Endothelial cell of umbilical vein (primary cell): ENCODE measurements around the gene PKD1. TPM values are rescaled to one million over a fixed set of nuclear protein-coding genes. Genes with fewer than 3 reads are reported as not detected.

Source experiments
- BruUV-seq: library from RNA; stranded (reverse); fragments of 400-500 nt; replicated peaks from 2 replicates; lab custom pipeline; 2021; lab: Mats Ljungman, UMichigan
- CTCF ChIA-PET: fragments of 300-600, 350-600 bp; sonication (Branson Sonifier 250); formaldehyde crosslinking; loops from one replicate; lab custom pipeline; 2021; ENCODE audit warnings: antibody characterized with exemption, inconsistent platforms; lab: Charles Lee
- POLR2A ChIA-PET: fragments of 300-600, 350-600 bp; sonication (Branson Sonifier 250); formaldehyde crosslinking; loops from one replicate; lab custom pipeline; 2021; ENCODE audit warnings: antibody characterized with exemption, inconsistent platforms; lab: Charles Lee
- DNase-seq: peaks from one replicate; pipeline ENCODE4 v3.0.0-alpha.2; 2011; ENCODE audit warnings: low read depth, low spot score
- FAIRE-seq: peaks from 2 replicates; lab custom pipeline; 2011; peaks lifted over from hg19 to GRCh38; lab: Jason Lieb, UNC
- H2AFZ ChIP-seq: 2 replicates; pipeline ENCODE4 v1.6.0; 2012; ENCODE audit warnings: low read depth, low read length, control low read depth, inconsistent platforms
- H3K27ac ChIP-seq: 2 replicates; pipeline ENCODE4 v1.5.1; 2011; ENCODE audit warnings: low read depth, mild to moderate bottlenecking, control low read depth, low read length, moderate library complexity; ENCODE audit not compliant: insufficient read depth
- H3K27me3 ChIP-seq, 2 experiments: 2 replicates each; pipeline versions ENCODE4 v1.6.0 to v1.6.1; 2011; ENCODE audit warnings: low read length in 2 of 2, mixed read lengths in 1 of 2; ENCODE audit not compliant: control insufficient read depth in 2 of 2, insufficient read depth in 2 of 2
- H3K36me3 ChIP-seq, 2 experiments: 2 replicates in 1 of 2; 3 replicates in 1 of 2; pipeline ENCODE4 v1.5.1; 2011; ENCODE audit warnings: low read length in 2 of 2, mild to moderate bottlenecking in 1 of 2, moderate library complexity in 1 of 2; ENCODE audit not compliant: control insufficient read depth in 2 of 2, insufficient read depth in 2 of 2; ENCODE audit errors: extremely low read depth in 1 of 2
- H3K4me1 ChIP-seq: 3 replicates; pipeline ENCODE4 v1.5.1; 2011; ENCODE audit warnings: mild to moderate bottlenecking, low read length; ENCODE audit not compliant: control insufficient read depth, insufficient read depth; ENCODE audit errors: extremely low read depth
- H3K4me2 ChIP-seq: 2 replicates; pipeline ENCODE4 v1.6.1; 2011; ENCODE audit warnings: low read length, control low read depth, mixed read lengths; ENCODE audit not compliant: insufficient read depth
- H3K4me3 ChIP-seq, 3 experiments: fragments of 200-600 bp in 1 of 3; sonication (generic), shearing (Covaris generic) in 1 of 3; replicated peaks in 1 of 3; 2 replicates each; pipeline ENCODE4 v1.5.1; 2011 to 2016; ENCODE audit warnings: control low read depth in 3 of 3, low read length in 3 of 3, mild to moderate bottlenecking in 2 of 3, inconsistent platforms in 1 of 3, low read depth in 1 of 3, moderate library complexity in 1 of 3; ENCODE audit not compliant: insufficient read depth in 1 of 3
- H3K79me2 ChIP-seq: 2 replicates; pipeline ENCODE4 v1.6.0; 2012; ENCODE audit warnings: low read length, inconsistent platforms; ENCODE audit not compliant: control insufficient read depth, insufficient read depth
- H3K9ac ChIP-seq: replicated peaks from 2 replicates; pipeline ENCODE3; 2011; ENCODE audit warnings: low read length, control low read depth; ENCODE audit not compliant: insufficient read depth; ENCODE audit errors: extremely low read depth
- H3K9me1 ChIP-seq: replicated peaks from 3 replicates; pipeline ENCODE4 v1.6.0; 2011; ENCODE audit warnings: mild to moderate bottlenecking, low read length; ENCODE audit not compliant: control insufficient read depth, insufficient read depth; ENCODE audit errors: extremely low read depth
- H3K9me3 ChIP-seq: replicated peaks from 2 replicates; pipeline ENCODE4 v1.5.1; 2012; ENCODE audit warnings: low read length, inconsistent platforms; ENCODE audit not compliant: control insufficient read depth, insufficient read depth
- H4K20me1 ChIP-seq: replicated peaks from 2 replicates; pipeline ENCODE3; 2011; ENCODE audit warnings: mild to moderate bottlenecking, low read length; ENCODE audit not compliant: control insufficient read depth, insufficient read depth; ENCODE audit errors: extremely low read depth
- CTCF ChIP-seq, 2 donors: IDR thresholded peaks; 1 replicate in 1 of 2; 2 replicates in 1 of 2; pipeline ENCODE4 v1.5.1; 2011; ENCODE audit warnings: low read length in 2 of 2, mild to moderate bottlenecking in 2 of 2, moderate library complexity in 2 of 2, control low read depth in 1 of 2, inconsistent platforms in 1 of 2, low read depth in 1 of 2; ENCODE audit not compliant: insufficient read depth in 1 of 2; ENCODE audit errors: extremely low read depth in 1 of 2
- EZH2 ChIP-seq: IDR thresholded peaks from 2 replicates; pipeline ENCODE4 v1.6.1; 2012; ENCODE audit warnings: borderline replicate concordance, low read depth, mild to moderate bottlenecking, moderate library complexity, low read length, inconsistent platforms; ENCODE audit not compliant: severe bottlenecking
- FOS ChIP-seq: IDR thresholded peaks from 2 replicates; pipeline ENCODE4 v1.6.1; 2011; ENCODE audit warnings: mild to moderate bottlenecking, low read length, moderate library complexity, borderline replicate concordance; ENCODE audit not compliant: insufficient read depth
- GATA2 ChIP-seq: IDR thresholded peaks from 2 replicates; pipeline ENCODE4 v1.7.0; 2011; ENCODE audit warnings: low read depth, mild to moderate bottlenecking, moderate library complexity, mixed read lengths, low read length; ENCODE audit not compliant: insufficient read length, insufficient read depth
- JUN ChIP-seq: IDR thresholded peaks from 2 replicates; pipeline ENCODE4 v1.6.1; 2011; ENCODE audit warnings: borderline replicate concordance, low read depth; ENCODE audit not compliant: insufficient read length, insufficient read depth
- MAX ChIP-seq: IDR thresholded peaks from 2 replicates; pipeline ENCODE4 v1.6.1; 2011; ENCODE audit not compliant: insufficient read depth, insufficient read length
- MYC ChIP-seq: IDR thresholded peaks from one replicate; pipeline ENCODE4 v1.6.1; 2011; ENCODE audit warnings: mild to moderate bottlenecking, low read depth, low read length
- POLR2A ChIP-seq: IDR thresholded peaks from 2 replicates; pipeline ENCODE4 v1.6.1; 2012; ENCODE audit warnings: low read depth, mild to moderate bottlenecking, control low read depth, low read length
- POLR2AphosphoS5 ChIP-seq: IDR thresholded peaks from 2 replicates; pipeline ENCODE4 v1.6.1; 2012; ENCODE audit warnings: low read depth, mild to moderate bottlenecking, control low read depth, low read length, moderate library complexity; ENCODE audit not compliant: insufficient read depth
- dilution Hi-C: fragments of 300-500 bp; cut with MboI; formaldehyde crosslinking; loops from one replicate; pipeline ENCODE4 v1.15.0; 2019; ENCODE audit warnings: low sequenced_read_pairs; ENCODE audit not compliant: extremely low pct_ligation_motif_present
- intact Hi-C: fragments of 100-400 bp; cut with micrococcal nuclease; formaldehyde crosslinking; loops from one replicate; pipeline ENCODE4 v1.10.0; 2022
- polyA plus RNA-seq, 4 experiments: library from polyadenylated mRNA; depleted of rRNA in 3 of 4; stranded (reverse) in 3 of 4; unstranded in 1 of 4; fragments of >200 nt; gene quantifications; 2 replicates each; pipeline versions ENCODE4 v1.2.1 to v1.2.3, GENCODE V29; 2011 to 2012; ENCODE audit warnings: missing spikeins in 1 of 4
- total RNA-seq: library from RNA; stranded (reverse); gene quantifications from 2 replicates; pipeline ENCODE4 v1.2.3, GENCODE V29; 2021

Gene PKD1
- total and polyA plus RNA-seq, 2 donors (not counting 3 experiments of a cell fraction or from before 2014, with no cell fraction given) = 52.5 to 102 TPM

GRCh38 chr16:2165861-2166260 lies 30.2 kb upstream of the PKD1 start:
- DNase-seq = no peak

GRCh38 chr16:2163211-2163881 lies 27.6 kb upstream of the PKD1 start:
- Histone ChIP-seq H3K9me1 (no peaks in the 10 kb centered on the region), H3K4me3 (no peak overlapping the region), H3K4me2 (no peak overlapping the region), H4K20me1 (no peaks in the 10 kb centered on the region), H3K27me3 (no peaks in the 10 kb centered on the region), H2AFZ (no peak overlapping the region), H3K9me3 (no peaks in the 10 kb centered on the region), H3K9ac (no peak overlapping the region), H3K4me1 (peaks cover 19% of the 10 kb centered on the region), H3K27ac (no peak overlapping the region), H3K36me3 (peaks cover 5 to 29% of the 10 kb centered on the region in 2 experiments), H3K79me2 (peaks cover 75% of the 10 kb centered on the region)
- intact Hi-C loops = no loop called here
- no TSS peak for BruUV-seq
- POLR2A ChIA-PET = no interaction called here
- CTCF ChIA-PET = no interaction called here
- no peak for FAIRE-seq
- DNase-seq = no peak
- TF ChIP-seq GATA2 = no peak
- no peak for TF ChIP-seq MAX
- TF ChIP-seq EZH2 = no peak
- no peak for TF ChIP-seq CTCF (IDR thresholded peaks at IDR 0.05; ENCODE audit: extremely low read depth in 1 of 2, insufficient read depth in 1 of 2, low read depth in 1 of 2, low read length in 2 of 2)
- TF ChIP-seq POLR2AphosphoS5 = no peak
- no peak for TF ChIP-seq POLR2A
- no peak for TF ChIP-seq JUN
- TF ChIP-seq FOS = no peak
- no peak for TF ChIP-seq MYC
- dilution Hi-C loops = loop anchor here (25.0 kb wide), 1 partner anchor 126 kb away; the partner anchor contains the start of genes NHERF2, NTHL1 and TSC2

More at GRCh38 chr16:2165861-2166260, 30.2 kb upstream of the PKD1 start:
- peaks cover 11% of the 10 kb centered on the region for H3K4me1 ChIP-seq
- no peak overlapping the region for H3K27ac ChIP-seq
- CTCF ChIA-PET = no interaction called here
- H3K9me1 ChIP-seq = no peaks in the 10 kb centered on the region
- no peak overlapping the region for H2AFZ ChIP-seq
- H4K20me1 ChIP-seq = no peaks in the 10 kb centered on the region
- peaks cover 58% of the 10 kb centered on the region for H3K79me2 ChIP-seq
- H3K4me2 ChIP-seq = no peak overlapping the region
- H3K9me3 ChIP-seq = no peaks in the 10 kb centered on the region
- H3K27me3 ChIP-seq = no peaks in the 10 kb centered on the region
- intact Hi-C loops = no loop called here
- no peak for FAIRE-seq
- no peak overlapping the region for H3K9ac ChIP-seq
- TF ChIP-seq POLR2A (no peak), JUN (no peak), POLR2AphosphoS5 (no peak)
- dilution Hi-C loops = loop anchor here (25.0 kb wide), 1 partner anchor 129 kb away; the partner anchor contains the start of genes NHERF2, NTHL1 and TSC2
- peaks cover 5 to 29% of the 10 kb centered on the region in 2 experiments for H3K36me3 ChIP-seq
- no TSS peak for BruUV-seq
- H3K4me3 ChIP-seq = no peak overlapping the region
- POLR2A ChIA-PET = interaction anchor here (2.9 kb wide), 1 partner anchor 10 kb away, joined by 15 read pairs; the partner anchor contains the start of gene TRAF7
